ENCODE data around the gene SLC24A4. TPM values are rescaled to one million over a fixed set of nuclear protein-coding genes. Genes with fewer than 3 reads are reported as not detected.

Gene SLC24A4
- total RNA-seq, 1 donor, result not detected

- no peak for TF ChIP-seq CTCF (IDR thresholded peaks at IDR 0.05; ENCODE audit: insufficient read depth, low read length)
- no peak for DNase-seq (ENCODE audit: low read depth)
- H3K4me3 ChIP-seq (ENCODE audit: low read depth, low read length), result no peak overlapping the region
Observed at GRCh38 chr14:92460541-92460915, 137.6 kb downstream of the SLC24A4 start.

- H3K4me3 ChIP-seq (ENCODE audit: low read depth, low read length), result no peak overlapping the region
- DNase-seq (ENCODE audit: low read depth), result peak; percentile 58
- no peak for TF ChIP-seq CTCF (IDR thresholded peaks at IDR 0.05; ENCODE audit: insufficient read depth, low read length)
Observed at GRCh38 chr14:92460916-92461579, 138.1 kb downstream of the SLC24A4 start.

GRCh38 chr14:92461891-92462290 lies 138.9 kb downstream of the SLC24A4 start:
- no peak for TF ChIP-seq CTCF (IDR thresholded peaks at IDR 0.05; ENCODE audit: insufficient read depth, low read length)
- DNase-seq (ENCODE audit: low read depth), result no peak
- no peak overlapping the region for H3K4me3 ChIP-seq (ENCODE audit: low read depth, low read length)

GRCh38 chr14:92462568-92462967 lies 139.6 kb downstream of the SLC24A4 start:
- no peak for TF ChIP-seq CTCF (IDR thresholded peaks at IDR 0.05; ENCODE audit: insufficient read depth, low read length)
- DNase-seq (ENCODE audit: low read depth), result no peak
- H3K4me3 ChIP-seq (ENCODE audit: low read depth, low read length), result no peak overlapping the region

- H3K4me3 ChIP-seq (ENCODE audit: low read depth, low read length), result no peak overlapping the region
Observed at GRCh38 chr14:92463141-92463540, 140.2 kb downstream of the SLC24A4 start.

GRCh38 chr14:92464156-92464555 lies 141.2 kb downstream of the SLC24A4 start:
- no peak for DNase-seq (ENCODE audit: low read depth)
- H3K4me3 ChIP-seq (ENCODE audit: low read depth, low read length), result no peak overlapping the region
- TF ChIP-seq CTCF (IDR thresholded peaks at IDR 0.05; ENCODE audit: insufficient read depth, low read length), result no peak

More at GRCh38 chr14:92463141-92463540, 140.2 kb downstream of the SLC24A4 start:
- DNase-seq (ENCODE audit: low read depth), result no peak
- no peak for TF ChIP-seq CTCF (IDR thresholded peaks at IDR 0.05; ENCODE audit: insufficient read depth, low read length)

GRCh38 chr14:92464716-92465115 lies 141.8 kb downstream of the SLC24A4 start:
- H3K4me3 ChIP-seq (ENCODE audit: low read depth, low read length), result no peak overlapping the region
- no peak for TF ChIP-seq CTCF (IDR thresholded peaks at IDR 0.05; ENCODE audit: insufficient read depth, low read length)
- DNase-seq (ENCODE audit: low read depth), result no peak

Measured in fibroblast of the aortic adventitia (primary cell).